K562 treated with DMSO at 1 percent for 24 hours (cell line): Measurements from ENCODE around the gene B4GALNT2. TPM values are rescaled to one million over a fixed set of nuclear protein-coding genes. Genes with fewer than 3 reads are reported as not detected.

Experiments
- total RNA-seq: library from RNA; unstranded; fragments of 300-600 nt; gene quantifications from 2 replicates; pipeline ENCODE4 v1.2.3, GENCODE V29; 2022; ENCODE audit warnings: low read depth; ENCODE audit not compliant: insufficient read depth

Gene B4GALNT2
- not detected in 2 replicates for total RNA-seq

GRCh38 chr17:49132699-49133364, at the start of gene B4GALNT2:
Gene B4GALNT2 (plus strand): TSS chr17:49132769. CDS start chr17:49132793, 24 bp downstream.

DNA sequence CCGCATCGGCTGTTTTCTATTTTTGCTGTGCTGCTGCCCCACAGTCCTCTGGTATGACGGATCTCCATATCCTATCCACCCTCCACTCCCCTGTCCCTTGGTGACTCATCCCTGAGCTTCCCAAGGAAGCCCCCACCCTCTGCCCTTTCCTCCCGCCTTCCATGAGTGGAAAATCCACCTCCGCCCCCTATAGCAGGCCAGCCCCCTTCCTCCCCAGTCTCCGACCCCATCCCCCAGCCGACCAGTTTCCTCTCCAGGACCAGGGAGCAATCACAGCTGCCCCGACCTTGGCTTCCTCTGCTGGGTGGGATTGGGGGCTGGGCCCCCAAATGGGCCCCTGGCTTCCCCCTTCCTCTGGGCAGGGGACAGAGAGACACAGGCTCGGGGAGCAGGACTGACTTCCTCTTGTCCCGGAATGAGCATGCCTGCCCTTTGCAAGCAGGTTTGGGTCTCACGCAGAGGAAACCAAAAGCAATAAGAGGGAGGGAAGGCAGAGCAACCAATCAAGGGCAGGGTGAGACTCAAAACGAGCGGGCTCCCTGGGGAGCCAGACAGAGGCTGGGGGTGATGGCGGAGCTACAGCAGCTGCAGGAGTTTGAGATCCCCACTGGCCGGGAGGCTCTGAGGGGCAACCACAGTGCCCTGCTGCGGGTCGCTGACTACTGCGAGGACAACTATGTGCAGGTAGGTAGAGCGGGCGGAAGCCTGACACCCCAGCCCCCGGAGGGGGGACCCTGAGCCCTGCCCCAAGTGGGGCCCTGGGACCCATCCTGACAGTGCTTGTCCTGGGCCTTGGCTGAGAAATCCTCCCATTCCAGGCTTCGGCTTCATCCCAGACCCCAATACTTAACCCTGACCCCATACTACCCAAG, 77.8 kb downstream of the B4GALNT2 start, which contains the start of the genes ABI3 and GNGT2:
ABI3 (plus strand) TSS at position 550 of the 872 bp plus-strand sequence; CDS start at position 568, 18 bp downstream.
GNGT2 (minus strand) TSS at position 417 of the 872 bp plus-strand sequence. CDS start 3,152 bp downstream, outside the sequence.

Other genes with a start within 250 kb of the B4GALNT2 start
- gene ATP5MC1, start 240.0 kb upstream of the B4GALNT2 start, total RNA-seq = 97.2 and 114 TPM in 2 replicates
- 54.2 and 59.1 TPM in 2 replicates for gene UBE2Z, start 224.4 kb upstream of the B4GALNT2 start, total RNA-seq
- gene SNF8, start 187.9 kb upstream of the B4GALNT2 start, total RNA-seq = 129 and 145 TPM in 2 replicates
- not detected in 2 replicates for gene GIP, start 164.2 kb upstream of the B4GALNT2 start, total RNA-seq
- 23.4 and 24.4 TPM in 2 replicates for gene IGF2BP1, start 135.4 kb upstream of the B4GALNT2 start, total RNA-seq
- not detected in 2 replicates for gene GNGT2, start 77.8 kb downstream of the B4GALNT2 start, total RNA-seq
- not detected in 2 replicates for gene ABI3, start 77.9 kb downstream of the B4GALNT2 start, total RNA-seq
- 0.44 TPM in 1 of 2 replicates, not detected in the other for gene PHOSPHO1, start 98.0 kb downstream of the B4GALNT2 start, total RNA-seq
- gene ZNF652, start 229.5 kb downstream of the B4GALNT2 start, total RNA-seq = 8.1 and 10.2 TPM in 2 replicates